GM23248 (cell line): ENCODE results near the gene PTPRN2. TPM values are rescaled to one million over a fixed set of nuclear protein-coding genes. Genes with fewer than 3 reads are reported as not detected.
"Not testable (repeated sequence)": the region's sequence is repeated elsewhere in the genome, so short reads cannot be mapped to it uniquely, and the experiment has no call there.

Source experiments
- DNase-seq: peaks from one replicate; pipeline ENCODE4 v3.0.0-alpha.2; 2015
- H2AFZ ChIP-seq: fragments of 200-600 bp; sonication (generic); 2 replicates; pipeline ENCODE4 v1.6.1; 2016; ENCODE audit warnings: antibody characterized with exemption
- H3F3A ChIP-seq: fragments of 200-600 bp; sonication (generic); 2 replicates; pipeline ENCODE4 v1.6.1; 2016; ENCODE audit warnings: mild to moderate bottlenecking, antibody characterized with exemption, mixed run types; ENCODE audit not compliant: insufficient read depth
- H3K27ac ChIP-seq: fragments of 200-600 bp; sonication (generic); 2 replicates; pipeline ENCODE4 v1.5.1; 2016; ENCODE audit warnings: mild to moderate bottlenecking
- H3K27me3 ChIP-seq: fragments of 200-600 bp; sonication (generic); replicated peaks from 2 replicates; pipeline ENCODE4 v1.6.1; 2016; ENCODE audit warnings: mild to moderate bottlenecking; ENCODE audit not compliant: insufficient read depth
- H3K36me3 ChIP-seq: fragments of 200-600 bp; sonication (generic); 2 replicates; pipeline ENCODE4 v1.6.1; 2016; ENCODE audit warnings: low read depth, mild to moderate bottlenecking
- H3K4me1 ChIP-seq: fragments of 200-600 bp; sonication (generic); 2 replicates; pipeline ENCODE4 v1.6.1; 2016; ENCODE audit warnings: mild to moderate bottlenecking; ENCODE audit not compliant: insufficient read depth
- H3K4me2 ChIP-seq: fragments of 200-600 bp; sonication (generic); one replicate; pipeline ENCODE4 v1.6.1; 2016; ENCODE audit warnings: mild to moderate bottlenecking; ENCODE audit not compliant: unreplicated experiment
- H3K4me3 ChIP-seq: fragments of 200-600 bp; sonication (generic); 2 replicates; pipeline ENCODE4 v1.5.1; 2016; ENCODE audit warnings: mild to moderate bottlenecking
- H3K79me2 ChIP-seq: fragments of 200-600 bp; sonication (generic); 2 replicates; pipeline ENCODE4 v1.6.1; 2016; ENCODE audit warnings: mild to moderate bottlenecking; ENCODE audit not compliant: insufficient read depth
- H3K9ac ChIP-seq: fragments of 200-600 bp; sonication (generic); 2 replicates; pipeline ENCODE4 v1.6.1; 2016; ENCODE audit warnings: mild to moderate bottlenecking
- H3K9me2 ChIP-seq: fragments of 200-600 bp; sonication (generic); 2 replicates; pipeline ENCODE4 v1.6.1; 2016; ENCODE audit warnings: mixed run types, mild to moderate bottlenecking, moderate library complexity; ENCODE audit not compliant: insufficient read depth
- H3K9me3 ChIP-seq: fragments of 200-600 bp; sonication (generic); one replicate; pipeline ENCODE4 v1.6.1; 2017; ENCODE audit warnings: low read depth
- H4K20me1 ChIP-seq: fragments of 200-600 bp; sonication (generic); 2 replicates; pipeline ENCODE4 v1.6.0; 2016; ENCODE audit not compliant: insufficient read depth
- EZH2 ChIP-seq: fragments of 200-600 bp; sonication (generic); IDR thresholded peaks from 2 replicates; pipeline ENCODE4 v1.6.1; 2018; ENCODE audit warnings: antibody characterized with exemption, mild to moderate bottlenecking; ENCODE audit not compliant: insufficient read depth, poor library complexity, severe bottlenecking
- EZH2phosphoT487 ChIP-seq: fragments of 200-600 bp; sonication (generic); IDR thresholded peaks from 2 replicates; pipeline ENCODE4 v1.6.1; 2018; ENCODE audit warnings: antibody characterized with exemption, moderate library complexity, mild to moderate bottlenecking, low read depth; ENCODE audit not compliant: insufficient read depth
- WGBS, 2 experiments: methylation state at CpG; one replicate each; pipeline ENCODE4 v1.1.6; 2015 to 2017; ENCODE audit warnings: low lambda C conversion rate in 2 of 2, low coverage in 1 of 2; ENCODE audit errors: missing lambda C conversion rate in 2 of 2; 5-methylcytosine and 5-hydroxymethylcytosine counted together
- in situ Hi-C: fragments of 300-500 bp; cut with MboI; formaldehyde crosslinking; loops from 2 replicates; pipeline ENCODE4 v1.15.0; 2020
- polyA plus RNA-seq: library from polyadenylated mRNA; unstranded; fragments of >200 nt; fragmentation: Nextera tagmentation; extraction: Ambion mirVana; gene quantifications from 2 replicates; pipeline ENCODE4 v1.2.1, GENCODE V29; 2016
- total RNA-seq: library from RNA; depleted of rRNA; stranded (reverse); fragments of >200 nt; shearing (Covaris generic); gene quantifications from 2 replicates; pipeline ENCODE4 v1.2.3, GENCODE V29; 2014

The PTPRN2 gene
- total and polyA plus RNA-seq, 2 experiments from 2014 or later: 0.13 TPM; not detected in 1

DNA sequence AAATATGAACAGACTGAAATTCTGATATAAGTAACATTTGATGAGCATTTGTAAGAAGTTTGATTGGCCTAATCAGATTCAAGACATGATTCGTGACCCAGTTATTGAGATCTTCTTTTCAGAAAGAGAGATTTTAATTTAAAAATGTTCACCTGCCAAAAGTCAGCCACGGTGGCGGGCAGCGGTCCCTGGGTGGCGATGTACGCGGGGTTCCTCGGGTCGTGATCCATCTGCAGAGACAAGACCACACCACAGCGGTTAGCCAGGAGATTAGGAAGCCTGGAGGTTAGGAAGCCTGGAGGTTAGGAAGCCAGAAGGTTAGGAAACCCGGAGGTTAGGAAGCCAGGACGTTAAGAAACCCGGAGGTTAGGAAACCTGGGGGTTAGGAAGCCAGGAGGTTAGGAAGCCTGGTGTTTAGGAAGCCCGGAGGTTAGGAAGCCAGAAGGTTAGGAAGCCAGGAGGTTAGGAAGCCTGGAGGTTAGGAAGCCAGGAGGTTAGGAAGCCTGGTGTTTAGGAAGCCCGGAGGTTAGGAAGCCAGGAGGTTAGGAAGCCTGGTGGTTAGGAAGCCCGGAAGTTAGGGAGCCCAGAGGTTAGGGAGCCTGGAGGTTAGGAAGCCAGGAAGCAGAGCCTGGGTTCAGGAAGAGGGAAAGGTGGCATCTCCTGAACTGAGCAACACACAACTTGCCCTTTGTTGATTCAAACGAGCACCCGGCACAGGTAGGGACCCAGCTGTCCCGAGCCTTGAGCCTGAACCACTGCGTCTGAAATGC, 992.4 kb downstream of the PTPRN2 start:
- Histone ChIP-seq H3K4me2 (no peak overlapping the region), H3K4me3 (no peak overlapping the region), H3K4me1 (no peaks in the 10 kb centered on the region), H4K20me1 (no peaks in the 10 kb centered on the region), H3K27ac (no peak overlapping the region), H3K79me2 (no peaks in the 10 kb centered on the region), H3K36me3 (no peaks in the 10 kb centered on the region), H3K27me3 (no peaks in the 10 kb centered on the region), H3K9me2 (no peaks in the 10 kb centered on the region), H3F3A (no peaks in the 10 kb centered on the region), H3K9me3 (no peaks in the 10 kb centered on the region), H2AFZ (no peak overlapping the region), H3K9ac (no peak overlapping the region)
- in situ Hi-C loops: no loop called here
- no peak for DNase-seq
- 24% methylated on average over 19 to 20 of the region's 20 CpGs for WGBS, 2 experiments
- TF ChIP-seq EZH2 (no peak), EZH2phosphoT487 (no peak)

DNA sequence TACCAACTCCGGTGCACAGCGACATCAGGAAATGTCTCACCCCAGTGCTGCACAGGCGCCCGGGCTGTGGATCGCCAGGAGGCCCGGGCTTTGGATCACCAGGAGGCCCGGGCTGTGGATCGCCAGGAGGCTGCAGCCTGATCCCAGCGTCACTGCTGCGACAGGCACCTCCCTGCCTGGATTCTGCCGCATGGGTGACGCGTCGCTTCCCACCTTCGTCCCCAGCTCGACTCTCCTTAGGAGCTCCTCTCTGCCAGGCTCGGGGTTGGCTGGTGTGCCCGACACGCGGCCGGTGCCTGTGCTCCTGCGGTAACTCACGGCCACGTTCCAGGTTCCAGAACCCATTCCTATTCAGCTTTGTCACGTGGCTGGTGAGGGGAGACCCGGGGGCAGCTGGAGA, 993.3 kb downstream of the PTPRN2 start:
- in situ Hi-C loops: no loop called here
- no peak overlapping the region for H3K27ac ChIP-seq
- no peaks in the 10 kb centered on the region for H3K9me3 ChIP-seq
- no peaks in the 10 kb centered on the region for H3K9me2 ChIP-seq
- H3K36me3 ChIP-seq: no peaks in the 10 kb centered on the region
- H3K9ac ChIP-seq: no peak overlapping the region
- no peaks in the 10 kb centered on the region for H3K79me2 ChIP-seq
- no peaks in the 10 kb centered on the region for H3F3A ChIP-seq
- no peaks in the 10 kb centered on the region for H3K4me1 ChIP-seq
- DNase-seq: no peak
- no peak overlapping the region for H3K4me2 ChIP-seq
- H2AFZ ChIP-seq: no peak overlapping the region
- 45% methylated on average over 26 of the region's 26 CpGs for WGBS, 2 experiments
- H4K20me1 ChIP-seq: no peaks in the 10 kb centered on the region
- TF ChIP-seq EZH2 (no peak), EZH2phosphoT487 (no peak)
- H3K27me3 ChIP-seq: no peaks in the 10 kb centered on the region
- H3K4me3 ChIP-seq: no peak overlapping the region

DNA sequence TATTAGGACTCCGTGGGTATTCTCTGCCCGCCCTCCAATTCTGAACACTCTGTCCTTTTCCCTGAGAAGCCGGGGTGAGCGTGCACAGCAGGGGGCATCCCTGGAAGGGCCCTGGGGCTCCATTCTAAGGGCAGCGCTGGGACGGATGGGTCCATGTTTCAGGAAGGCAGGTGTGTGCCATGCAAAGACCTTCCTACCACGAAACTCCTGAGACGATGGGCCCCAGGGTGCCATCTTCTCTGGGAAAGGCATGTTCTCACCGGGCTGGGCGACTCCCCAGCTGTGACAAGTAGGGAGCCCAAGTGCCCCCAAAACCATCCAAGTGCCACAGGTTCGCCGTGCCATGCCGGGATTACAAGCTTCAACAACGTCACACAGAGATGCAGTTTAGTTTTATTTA, 994.1 kb downstream of the PTPRN2 start:
- Histone ChIP-seq H3F3A (no peaks in the 10 kb centered on the region), H3K9me3 (no peaks in the 10 kb centered on the region), H3K9me2 (no peaks in the 10 kb centered on the region), H3K4me1 (no peaks in the 10 kb centered on the region), H3K4me2 (no peak overlapping the region), H3K4me3 (no peak overlapping the region), H3K27me3 (no peaks in the 10 kb centered on the region), H3K27ac (no peak overlapping the region), H2AFZ (no peak overlapping the region), H4K20me1 (no peaks in the 10 kb centered on the region), H3K9ac (no peak overlapping the region), H3K79me2 (no peaks in the 10 kb centered on the region), H3K36me3 (no peaks in the 10 kb centered on the region)
- 44 to 46% methylated on average over 14 of the region's 14 CpGs for whole genome bisulfite sequencing, 2 experiments
- DNase-seq: no peak
- in situ Hi-C loops: no loop called here
- TF ChIP-seq EZH2phosphoT487: no peak
- no peak for TF ChIP-seq EZH2

DNA sequence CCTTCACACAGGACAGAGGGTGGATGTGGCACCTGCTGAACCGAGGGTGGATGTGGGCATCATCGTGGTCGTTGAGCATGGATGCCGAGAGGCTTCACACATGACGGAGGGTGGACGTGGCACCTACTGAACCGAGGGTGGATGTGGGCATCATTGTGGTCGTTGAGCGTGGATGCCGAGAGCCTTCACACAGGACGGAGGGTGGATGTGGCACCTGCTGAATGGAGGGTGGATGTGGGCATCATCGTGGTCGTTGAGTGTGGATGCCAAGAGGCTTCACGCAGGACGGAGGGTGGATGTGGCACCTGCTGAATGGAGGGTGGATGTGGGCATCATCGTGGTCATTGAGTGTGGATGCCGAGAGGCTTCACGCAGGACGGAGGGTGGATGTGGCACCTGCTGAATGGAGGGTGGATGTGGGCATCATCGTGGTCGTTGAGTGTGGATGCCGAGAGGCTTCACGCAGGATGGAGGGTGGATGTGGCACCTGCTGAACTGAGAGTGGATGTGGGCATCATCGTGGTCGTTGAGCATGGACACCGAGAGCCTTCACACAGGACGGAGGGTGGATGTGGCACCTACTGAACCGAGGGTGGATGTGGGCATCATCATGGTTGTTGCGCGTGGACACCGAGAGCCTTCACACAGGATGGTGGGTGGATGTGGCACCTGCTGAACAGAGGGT, 994.8 kb downstream of the PTPRN2 start:
- in situ Hi-C loops, H3K9ac ChIP-seq, H3K27me3 ChIP-seq, H3K79me2 ChIP-seq, DNase-seq, H3K36me3 ChIP-seq, H3K4me3 ChIP-seq, H3F3A ChIP-seq, H3K4me2 ChIP-seq, H3K9me3 ChIP-seq, H3K9me2 ChIP-seq, H4K20me1 ChIP-seq, H2AFZ ChIP-seq, H3K4me1 ChIP-seq, H3K27ac ChIP-seq: not testable (repeated sequence)
- 45 to 49% methylated on average over 14 to 31 of the region's 31 CpGs for WGBS, 2 experiments
